ENCODE data around the gene AQP3.
"Not testable (repeated sequence)": the region's sequence is repeated elsewhere in the genome, so short reads cannot be mapped to it uniquely, and the experiment has no call there.

Gene AQP3

DNA sequence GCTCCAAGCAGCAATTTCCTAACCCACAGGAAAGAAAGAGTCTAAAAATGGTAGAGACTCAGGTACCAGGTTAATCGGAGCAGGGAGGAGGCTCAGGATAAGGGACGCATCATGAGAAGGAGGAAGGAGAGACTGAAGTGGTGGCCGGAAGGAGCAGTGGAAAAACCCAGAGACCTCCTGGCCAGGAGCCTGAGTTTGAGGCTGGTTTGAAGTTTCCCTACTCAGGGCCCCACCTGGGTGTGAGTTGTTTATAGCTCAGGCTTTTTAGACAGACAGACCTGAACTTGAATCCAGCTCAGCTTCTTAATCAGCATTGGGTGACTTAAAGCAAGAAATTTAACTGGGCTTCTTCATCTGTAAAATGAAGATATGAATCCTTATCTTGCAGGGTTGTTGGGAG lies 33.1 kb downstream of the AQP3 start:
- DNase-seq (ENCODE audit: low read depth): no peak

DNA sequence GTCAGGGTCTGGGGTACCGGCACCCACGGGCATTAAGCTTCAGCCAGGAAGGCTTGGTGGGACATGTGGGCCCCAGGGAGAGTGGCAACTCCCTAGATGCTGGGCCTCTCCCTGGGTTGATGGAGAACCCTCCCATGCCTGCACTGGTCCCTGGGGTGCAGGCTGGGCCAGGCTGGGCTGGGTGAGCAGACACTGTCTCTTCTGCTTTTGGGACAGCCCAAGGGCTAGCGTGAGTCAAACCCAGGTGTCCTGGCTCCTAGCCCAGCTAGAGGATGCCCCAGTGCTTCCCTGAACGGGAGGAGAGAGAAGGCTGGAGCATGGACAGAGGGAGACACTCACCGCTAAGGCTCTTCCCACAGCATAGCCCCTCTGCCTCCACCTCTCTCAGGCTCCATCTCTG lies 39.3 kb downstream of the AQP3 start:
- no peak for DNase-seq (ENCODE audit: low read depth)

GRCh38 chr9:33407061-33407460 lies 40.3 kb downstream of the AQP3 start:
- no peak for DNase-seq (ENCODE audit: low read depth)

GRCh38 chr9:33404788-33405362 lies 42.5 kb downstream of the AQP3 start:
- no peak for DNase-seq (ENCODE audit: low read depth)

GRCh38 chr9:33403941-33404787 lies 43.2 kb downstream of the AQP3 start:
- no peak for DNase-seq (ENCODE audit: low read depth)

DNA sequence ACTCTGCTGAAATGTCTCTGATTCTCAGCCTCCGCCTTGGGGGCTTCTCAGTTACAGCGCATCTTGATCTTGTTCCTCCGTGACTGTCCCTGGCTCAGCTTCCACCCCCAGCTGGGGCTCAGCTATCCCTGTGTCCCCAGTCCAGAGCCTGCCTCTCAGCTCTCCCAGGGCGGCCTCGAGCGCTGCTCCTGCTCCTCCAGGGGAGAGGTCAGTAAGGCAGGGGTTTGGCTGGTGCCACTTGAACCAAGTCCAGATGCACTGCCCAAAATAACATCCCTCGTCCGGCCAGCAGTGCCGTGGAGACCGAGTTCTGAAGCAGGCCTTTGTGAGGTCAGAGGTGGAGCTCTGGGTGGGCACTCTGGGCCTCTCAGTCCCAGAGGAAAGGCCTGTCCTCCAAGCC lies 45.0 kb downstream of the AQP3 start, which contains the start of gene AQP7:
AQP7 (minus strand) TSS at position 198 of the 400 bp plus-strand sequence. CDS start 1,306 bp downstream, outside the sequence.
- not testable (repeated sequence) for DNase-seq (ENCODE audit: low read depth)

GRCh38 chr9:33401809-33402208 lies 45.6 kb downstream of the AQP3 start:
- not testable (repeated sequence) for DNase-seq (ENCODE audit: low read depth)

DNA sequence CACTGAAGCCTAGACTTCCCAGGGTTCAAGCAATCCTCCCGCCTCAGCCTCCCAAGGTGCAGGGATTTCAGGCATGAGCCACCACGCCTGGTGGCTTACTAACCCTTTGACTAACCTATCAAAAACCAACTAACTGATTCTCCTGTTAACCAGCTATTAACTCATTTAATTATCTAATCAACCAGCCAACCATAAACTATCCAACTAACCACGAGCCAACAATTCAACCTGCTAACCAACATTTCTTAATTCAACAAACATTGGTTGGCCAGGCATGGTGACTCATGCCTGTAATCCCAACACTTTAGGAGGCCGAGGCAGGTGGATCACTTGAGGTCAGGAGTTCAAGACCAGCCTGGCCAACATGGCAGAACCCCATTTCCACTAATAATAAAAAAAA lies 48.3 kb downstream of the AQP3 start:
- not testable (repeated sequence) for DNase-seq (ENCODE audit: low read depth)

DNA sequence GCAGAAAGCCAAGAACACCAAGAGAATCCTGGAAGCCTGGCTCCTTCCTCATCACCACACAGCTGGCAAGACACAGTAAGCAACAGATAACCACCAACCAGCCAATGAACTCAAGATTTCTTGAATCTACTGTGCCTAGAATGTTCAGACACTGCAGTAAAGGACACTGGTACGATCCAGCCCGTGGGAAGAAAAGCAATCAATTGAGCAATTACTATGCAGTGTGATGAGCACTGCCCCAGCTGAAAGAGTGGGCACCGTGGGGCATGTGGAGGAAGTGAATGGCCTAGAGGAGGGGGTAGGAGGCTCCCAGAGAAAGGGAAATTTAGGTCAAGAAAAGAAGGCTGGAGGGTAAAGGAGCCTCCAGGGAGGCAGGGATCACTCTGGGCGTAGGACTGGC lies 49.6 kb downstream of the AQP3 start:
- not testable (repeated sequence) for DNase-seq (ENCODE audit: low read depth)

DNA sequence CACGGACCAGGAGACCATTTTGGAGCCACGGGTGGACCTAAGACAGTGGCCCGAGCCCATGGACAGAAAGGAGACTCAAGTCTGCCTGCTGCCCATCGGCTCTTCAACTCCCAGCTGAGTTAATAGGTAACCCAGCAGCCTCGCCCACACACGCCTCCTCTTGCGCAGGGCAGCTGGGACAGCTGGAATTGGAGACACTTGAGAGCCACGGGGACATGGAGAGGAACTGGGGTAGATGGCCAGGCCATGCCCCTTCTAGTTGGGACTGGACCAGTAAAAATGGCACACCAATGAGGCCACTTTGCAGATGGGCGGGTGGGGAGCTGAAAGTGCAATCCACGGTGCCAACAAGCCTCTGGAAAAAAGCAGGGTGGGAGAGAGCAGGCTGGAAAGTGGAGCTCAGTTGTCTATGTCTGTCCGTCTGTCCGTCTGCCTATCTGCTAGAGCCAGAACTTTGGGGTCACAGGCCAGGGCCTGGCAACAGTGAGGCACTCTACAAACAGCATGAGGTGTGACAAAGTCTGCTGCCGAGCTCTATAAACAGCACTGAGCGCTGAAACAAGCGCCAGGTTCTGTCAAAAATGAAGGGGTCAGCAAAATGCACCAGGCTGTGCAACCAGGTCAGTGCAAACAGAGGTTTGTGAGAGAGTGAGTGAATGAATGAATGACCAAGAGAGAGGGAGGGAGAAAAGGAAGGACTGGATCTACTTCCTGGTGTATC lies 52.1 kb downstream of the AQP3 start:
- DNase-seq (ENCODE audit: low read depth): not testable (repeated sequence)

DNA sequence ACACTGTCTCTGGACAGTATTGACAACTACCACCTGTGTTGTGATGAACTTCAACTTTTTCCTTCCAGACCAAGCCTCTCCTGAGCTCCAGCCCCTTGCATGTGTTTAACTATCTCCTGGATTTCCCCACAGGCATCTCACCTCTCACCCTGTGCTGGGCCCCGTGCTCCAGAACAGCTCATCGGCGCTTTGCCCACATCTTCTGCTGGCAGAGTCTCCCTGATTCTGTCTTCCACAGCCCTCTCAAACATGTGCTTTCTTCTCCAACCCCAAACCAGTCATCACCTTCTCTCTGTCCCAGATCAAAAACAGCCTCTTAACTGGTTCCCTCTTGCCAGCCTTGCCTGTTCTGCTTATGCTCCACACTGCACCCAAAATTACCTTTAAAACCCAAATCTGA lies 53.4 kb downstream of the AQP3 start:
- DNase-seq (ENCODE audit: low read depth): not testable (repeated sequence)

DNA sequence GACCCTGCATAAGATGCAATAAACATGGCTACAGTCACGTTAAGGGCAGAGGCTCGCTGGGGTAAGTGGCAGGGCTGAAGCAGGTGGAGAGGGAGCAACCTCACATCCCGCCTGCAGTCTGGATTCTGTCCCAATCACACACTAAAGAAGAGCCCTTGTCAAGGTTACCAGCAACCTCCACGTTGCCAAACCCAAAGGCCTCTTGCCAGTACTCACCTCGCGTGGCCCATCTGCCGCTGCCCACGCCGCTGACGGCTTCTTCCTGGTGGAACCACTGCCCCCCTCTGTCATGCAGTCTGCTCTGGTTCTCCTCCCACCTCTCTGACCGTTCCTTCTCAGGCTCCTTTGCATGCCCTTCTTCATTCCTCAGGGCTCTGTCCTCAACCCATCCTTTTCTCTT lies 53.8 kb downstream of the AQP3 start:
- DNase-seq (ENCODE audit: low read depth): no peak

- DNase-seq (ENCODE audit: low read depth): not testable (repeated sequence)
Observed at GRCh38 chr9:33392591-33393021, 54.8 kb downstream of the AQP3 start.

All from GM04504 (cell line).